22Rv1 (cell line): ENCODE measurements around the gene PIRT.

Experiments used
- ZFX ChIP-seq: fragments of 450-650 bp; IDR thresholded peaks from 2 replicates; pipeline ENCODE4 v1.6.1; 2017; ENCODE audit warnings: antibody characterized with exemption, borderline replicate concordance
- TF ChIP-seq, protein P1 (sequence below): fragments of 450-650 bp; IDR thresholded peaks from 2 replicates; pipeline ENCODE4 v1.5.1; 2017; ENCODE audit warnings: mild to moderate bottlenecking

DNA sequence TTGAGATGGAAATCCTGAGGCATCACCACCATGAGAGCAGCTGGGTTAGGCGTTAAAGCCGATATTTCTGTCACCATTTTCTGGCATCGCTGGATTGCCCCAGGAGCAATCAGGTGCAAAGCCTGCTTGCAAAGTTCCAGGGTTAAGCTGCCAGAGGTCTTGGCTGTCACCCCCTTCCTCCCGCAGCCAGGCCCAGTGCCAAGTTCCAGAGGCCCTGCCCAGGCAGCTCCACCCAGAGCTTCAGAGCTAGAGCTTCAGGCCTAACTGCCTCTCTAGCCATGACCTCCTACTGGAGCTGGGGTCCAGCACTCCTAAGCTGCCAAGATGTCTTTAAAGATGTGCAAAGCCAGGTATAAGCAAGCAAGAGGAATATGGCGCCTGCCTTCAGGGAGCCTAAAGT lies 25.2 kb downstream of the PIRT start:
- TF ChIP-seq, protein P1, sequence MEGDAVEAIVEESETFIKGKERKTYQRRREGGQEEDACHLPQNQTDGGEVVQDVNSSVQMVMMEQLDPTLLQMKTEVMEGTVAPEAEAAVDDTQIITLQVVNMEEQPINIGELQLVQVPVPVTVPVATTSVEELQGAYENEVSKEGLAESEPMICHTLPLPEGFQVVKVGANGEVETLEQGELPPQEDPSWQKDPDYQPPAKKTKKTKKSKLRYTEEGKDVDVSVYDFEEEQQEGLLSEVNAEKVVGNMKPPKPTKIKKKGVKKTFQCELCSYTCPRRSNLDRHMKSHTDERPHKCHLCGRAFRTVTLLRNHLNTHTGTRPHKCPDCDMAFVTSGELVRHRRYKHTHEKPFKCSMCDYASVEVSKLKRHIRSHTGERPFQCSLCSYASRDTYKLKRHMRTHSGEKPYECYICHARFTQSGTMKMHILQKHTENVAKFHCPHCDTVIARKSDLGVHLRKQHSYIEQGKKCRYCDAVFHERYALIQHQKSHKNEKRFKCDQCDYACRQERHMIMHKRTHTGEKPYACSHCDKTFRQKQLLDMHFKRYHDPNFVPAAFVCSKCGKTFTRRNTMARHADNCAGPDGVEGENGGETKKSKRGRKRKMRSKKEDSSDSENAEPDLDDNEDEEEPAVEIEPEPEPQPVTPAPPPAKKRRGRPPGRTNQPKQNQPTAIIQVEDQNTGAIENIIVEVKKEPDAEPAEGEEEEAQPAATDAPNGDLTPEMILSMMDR, result no peak
- TF ChIP-seq ZFX, result no peak
